ENCODE results near the gene OCRL.

OCRL gene

GRCh38 chrX:129638917-129639316 lies 98.9 kb downstream of the OCRL start:
- no peak for DNase-seq

GRCh38 chrX:129640737-129641136 lies 100.7 kb downstream of the OCRL start:
- DNase-seq, result no peak

GRCh38 chrX:129641469-129641868 lies 101.4 kb downstream of the OCRL start:
- no peak for DNase-seq

- DNase-seq, result no peak
Measured at GRCh38 chrX:129641941-129642340, 101.9 kb downstream of the OCRL start.
